ENCODE results near the gene SLC35F1.

SLC35F1 gene

GRCh38 chr6:118294906-118295305 is 387.8 kb downstream of the SLC35F1 start:
- DNase-seq (no peak), ATAC-seq (ENCODE audit: insufficient read depth, low read depth) (no peak)
- Histone ChIP-seq H3K27me3 (ENCODE audit: insufficient read depth, low read length, poor library complexity) (peaks cover 2% of the 10 kb centered on the region), H3K4me2 (ENCODE audit: insufficient read depth, low read length) (no peak overlapping the region), H3K79me2 (ENCODE audit: insufficient read depth, low read length) (no peaks in the 10 kb centered on the region), H3K4me1 (ENCODE audit: insufficient read depth, low read length) (no peaks in the 10 kb centered on the region), H4K20me1 (ENCODE audit: insufficient read depth, low read length) (no peaks in the 10 kb centered on the region), H3K9ac (ENCODE audit: low read depth, low read length) (no peak overlapping the region), H3K4me3 (ENCODE audit: low read depth in 1 of 2, low read length in 2 of 2) (no peak overlapping the region), H2AFZ (ENCODE audit: low read depth, low read length) (no peak overlapping the region), H3K9me3 (ENCODE audit: insufficient read depth, low read length, severe bottlenecking) (no peaks in the 10 kb centered on the region), H3K27ac (ENCODE audit: low read length) (no peak overlapping the region), H3K36me3 (ENCODE audit: insufficient read depth, low read length) (no peaks in the 10 kb centered on the region)
- TF ChIP-seq CTCF (IDR thresholded peaks at IDR 0.05; ENCODE audit: borderline replicate concordance, extremely low read depth, low read length, poor library complexity, severe bottlenecking) (no peak), EZH2 (IDR thresholded peaks at IDR 0.05; ENCODE audit: borderline replicate concordance, low read depth, low read length, severe bottlenecking) (no peak)

- Histone ChIP-seq H2AFZ (ENCODE audit: low read depth, low read length) (no peak overlapping the region), H3K9me3 (ENCODE audit: insufficient read depth, low read length, severe bottlenecking) (no peaks in the 10 kb centered on the region), H3K36me3 (ENCODE audit: insufficient read depth, low read length) (no peaks in the 10 kb centered on the region), H3K4me2 (ENCODE audit: insufficient read depth, low read length) (no peak overlapping the region), H3K27ac (ENCODE audit: low read length) (no peak overlapping the region), H3K79me2 (ENCODE audit: insufficient read depth, low read length) (no peaks in the 10 kb centered on the region), H3K4me3 (ENCODE audit: low read depth in 1 of 2, low read length in 2 of 2) (no peak overlapping the region), H3K9ac (ENCODE audit: low read depth, low read length) (no peak overlapping the region), H4K20me1 (ENCODE audit: insufficient read depth, low read length) (no peaks in the 10 kb centered on the region), H3K4me1 (ENCODE audit: insufficient read depth, low read length) (no peaks in the 10 kb centered on the region), H3K27me3 (ENCODE audit: insufficient read depth, low read length, poor library complexity) (peaks cover 2% of the 10 kb centered on the region)
- ATAC-seq (ENCODE audit: insufficient read depth, low read depth) = no peak
- DNase-seq = no peak
- TF ChIP-seq CTCF (IDR thresholded peaks at IDR 0.05; ENCODE audit: borderline replicate concordance, extremely low read depth, low read length, poor library complexity, severe bottlenecking) = no peak
- TF ChIP-seq EZH2 (IDR thresholded peaks at IDR 0.05; ENCODE audit: borderline replicate concordance, low read depth, low read length, severe bottlenecking) = no peak
Observed at GRCh38 chr6:118295336-118295735, 388.3 kb downstream of the SLC35F1 start.

- no peak overlapping the region for H2AFZ ChIP-seq (ENCODE audit: low read depth, low read length)
- no peaks in the 10 kb centered on the region for H3K9me3 ChIP-seq (ENCODE audit: insufficient read depth, low read length, severe bottlenecking)
- no peak overlapping the region for H3K4me3 ChIP-seq (ENCODE audit: low read depth in 1 of 2, low read length in 2 of 2)
- TF ChIP-seq CTCF (IDR thresholded peaks at IDR 0.05; ENCODE audit: borderline replicate concordance, extremely low read depth, low read length, poor library complexity, severe bottlenecking) (no peak), EZH2 (IDR thresholded peaks at IDR 0.05; ENCODE audit: borderline replicate concordance, low read depth, low read length, severe bottlenecking) (no peak)
- no peaks in the 10 kb centered on the region for H3K79me2 ChIP-seq (ENCODE audit: insufficient read depth, low read length)
- H3K27me3 ChIP-seq (ENCODE audit: insufficient read depth, low read length, poor library complexity) = peaks cover 2% of the 10 kb centered on the region
- no peaks in the 10 kb centered on the region for H3K4me1 ChIP-seq (ENCODE audit: insufficient read depth, low read length)
- no peaks in the 10 kb centered on the region for H3K36me3 ChIP-seq (ENCODE audit: insufficient read depth, low read length)
- no peak overlapping the region for H3K27ac ChIP-seq (ENCODE audit: low read length)
- no peak for ATAC-seq (ENCODE audit: insufficient read depth, low read depth)
- no peak overlapping the region for H3K4me2 ChIP-seq (ENCODE audit: insufficient read depth, low read length)
- no peaks in the 10 kb centered on the region for H4K20me1 ChIP-seq (ENCODE audit: insufficient read depth, low read length)
- no peak for DNase-seq
- no peak overlapping the region for H3K9ac ChIP-seq (ENCODE audit: low read depth, low read length)
Observed at GRCh38 chr6:118296129-118296901, 389.3 kb downstream of the SLC35F1 start.
